BJ (cell line): ENCODE data around the gene FGF2. TPM values are rescaled to one million over a fixed set of nuclear protein-coding genes. Genes with fewer than 3 reads are reported as not detected.
"Not testable (repeated sequence)": the region's sequence is repeated elsewhere in the genome, so short reads cannot be mapped to it uniquely, and the experiment has no call there.

Source experiments
- CTCF ChIA-PET: fragments of 350-600 bp; formaldehyde crosslinking; extraction: SDS; loops from one replicate; lab custom pipeline; 2021; ENCODE audit warnings: antibody characterized with exemption, inconsistent platforms; lab: Yijun Ruan, JAX
- POLR2A ChIA-PET: fragments of 300-600 bp; sonication (Branson Sonifier 250); formaldehyde crosslinking; extraction: SDS; loops from one replicate; lab custom pipeline; 2021; ENCODE audit warnings: antibody characterized with exemption; lab: Charles Lee
- DNase-seq: peaks from one replicate; pipeline ENCODE4 v3.0.0-alpha.2; 2011; ENCODE audit warnings: low read depth
- H3K27me3 ChIP-seq: 2 replicates; pipeline ENCODE4 v1.6.0; 2011; ENCODE audit warnings: low read length; ENCODE audit not compliant: control insufficient read depth, insufficient read depth
- H3K36me3 ChIP-seq: 2 replicates; pipeline ENCODE4 v1.5.1; 2011; ENCODE audit warnings: low read length; ENCODE audit not compliant: control insufficient read depth, insufficient read depth
- H3K4me3 ChIP-seq: 2 replicates; pipeline ENCODE4 v1.5.1; 2011; ENCODE audit warnings: low read depth, mild to moderate bottlenecking, control low read depth, low read length
- CTCF ChIP-seq: IDR thresholded peaks from 2 replicates; pipeline ENCODE4 v1.5.1; 2011; ENCODE audit warnings: low read depth, mild to moderate bottlenecking, control low read depth, inconsistent platforms, low read length, moderate library complexity; ENCODE audit not compliant: insufficient read depth
- polyA plus RNA-seq: library from polyadenylated mRNA; depleted of rRNA; stranded (reverse); fragments of >200 nt; gene quantifications from 2 replicates; pipeline ENCODE4 v1.2.3, GENCODE V29; 2011

Gene FGF2
- polyA plus RNA-seq, 1 experiment, result 72.7 TPM

GRCh38 chr4:122861172-122861943 is 34.7 kb downstream of the FGF2 start:
- no peak for DNase-seq
- Histone ChIP-seq H3K27me3 (no peaks in the 10 kb centered on the region), H3K4me3 (no peak overlapping the region), H3K36me3 (no peaks in the 10 kb centered on the region; the same call in 1 of the 2 replicates)
- CTCF ChIA-PET, result no interaction called here
- no peak for TF ChIP-seq CTCF
- POLR2A ChIA-PET, result interaction anchor here (0.5 kb wide), 1 partner anchor 950 kb away, joined by 3 read pairs; no protein-coding TSS in a partner anchor

- ChIA-PET POLR2A (no interaction called here), CTCF (no interaction called here)
- no peaks in the 10 kb centered on the region; the same call in 1 of the 2 replicates for H3K36me3 ChIP-seq
- no peaks in the 10 kb centered on the region for H3K27me3 ChIP-seq
- TF ChIP-seq CTCF, result no peak
- H3K4me3 ChIP-seq, result no peak overlapping the region
- no peak for DNase-seq
These were observed 37.0 kb downstream of the FGF2 start for GRCh38 chr4:122863639-122864038.

- Histone ChIP-seq H3K27me3 (no peaks in the 10 kb centered on the region), H3K4me3 (no peak overlapping the region), H3K36me3 (no peaks in the 10 kb centered on the region; the same call in 1 of the 2 replicates)
- no peak for TF ChIP-seq CTCF
- ChIA-PET CTCF (no interaction called here), POLR2A (no interaction called here)
- no peak for DNase-seq
These were observed 38.8 kb downstream of the FGF2 start for GRCh38 chr4:122865425-122865824.

- CTCF ChIA-PET, result interaction anchor here (1.1 kb wide), 1 partner anchor 9 kb away, joined by 4 read pairs; no protein-coding TSS in a partner anchor
- POLR2A ChIA-PET, H3K36me3 ChIP-seq, H3K27me3 ChIP-seq, DNase-seq, H3K4me3 ChIP-seq: not testable (repeated sequence)
These were observed 41.6 kb downstream of the FGF2 start for GRCh38 chr4:122868235-122868634.

GRCh38 chr4:122873146-122873545 is 46.5 kb downstream of the FGF2 start:
- no peak for TF ChIP-seq CTCF
- DNase-seq, result no peak
- Histone ChIP-seq H3K27me3 (no peaks in the 10 kb centered on the region), H3K36me3 (peaks cover 1% of the 10 kb centered on the region; the same call in 1 of the 2 replicates), H3K4me3 (no peak overlapping the region)
- ChIA-PET CTCF (interaction anchor here (1.0 kb wide), 1 partner anchor 17 kb away, joined by 3 read pairs; no protein-coding TSS in a partner anchor), POLR2A (no interaction called here)
